ENCODE measurements around the gene SPATA12.

Gene SPATA12

GRCh38 chr3:57060089-57060821 lies at the start of gene SPATA12:
Gene SPATA12, plus strand, starts transcription at chr3:57060664. Its CDS starts 13,031 bp downstream, at chr3:57073695.
- DNase-seq (ENCODE audit: low spot score): peak; percentile 98

- DNase-seq (ENCODE audit: low spot score): no peak
Observed at GRCh38 chr3:57011022-57011421, 49.4 kb upstream of the SPATA12 start.

GRCh38 chr3:57012847-57013246 lies 47.6 kb upstream of the SPATA12 start:
- no peak for DNase-seq (ENCODE audit: low spot score)

GRCh38 chr3:57015350-57015729 lies 45.1 kb upstream of the SPATA12 start:
- no peak for DNase-seq (ENCODE audit: low spot score)

GRCh38 chr3:57015912-57016311 lies 44.6 kb upstream of the SPATA12 start:
- DNase-seq (ENCODE audit: low spot score): no peak

GRCh38 chr3:57017459-57017845 lies 43.0 kb upstream of the SPATA12 start:
- DNase-seq (ENCODE audit: low spot score): peak; percentile 65

- no peak for DNase-seq (ENCODE audit: low spot score)
Observed at GRCh38 chr3:57018246-57018645, 42.2 kb upstream of the SPATA12 start.

- no peak for DNase-seq (ENCODE audit: low spot score)
Observed at GRCh38 chr3:57019057-57019456, 41.4 kb upstream of the SPATA12 start.

GRCh38 chr3:57025237-57025636 lies 35.2 kb upstream of the SPATA12 start:
- no peak for DNase-seq (ENCODE audit: low spot score)

GRCh38 chr3:57026944-57027343 lies 33.5 kb upstream of the SPATA12 start:
- peak; percentile 41 for DNase-seq (ENCODE audit: low spot score)

GRCh38 chr3:57029383-57029782 lies 31.1 kb upstream of the SPATA12 start:
- no peak for DNase-seq (ENCODE audit: low spot score)

- DNase-seq (ENCODE audit: low spot score): peak; percentile 85
Observed at GRCh38 chr3:57029924-57030323, 30.5 kb upstream of the SPATA12 start.

GRCh38 chr3:57030721-57031120 lies 29.7 kb upstream of the SPATA12 start:
- DNase-seq (ENCODE audit: low spot score): no peak

GRCh38 chr3:57031631-57032541 lies 28.6 kb upstream of the SPATA12 start:
- no peak for DNase-seq (ENCODE audit: low spot score)

- no peak for DNase-seq (ENCODE audit: low spot score)
Observed at GRCh38 chr3:57036952-57037351, 23.5 kb upstream of the SPATA12 start.

- no peak for DNase-seq (ENCODE audit: low spot score)
Observed at GRCh38 chr3:57038466-57039164, 21.8 kb upstream of the SPATA12 start.

- DNase-seq (ENCODE audit: low spot score): no peak
Observed at GRCh38 chr3:57041674-57042073, 18.8 kb upstream of the SPATA12 start.

GRCh38 chr3:57043518-57043917 lies 16.9 kb upstream of the SPATA12 start:
- peak; percentile 89 for DNase-seq (ENCODE audit: low spot score)

- DNase-seq (ENCODE audit: low spot score): no peak
Observed at GRCh38 chr3:57046101-57046765, 14.2 kb upstream of the SPATA12 start.

GRCh38 chr3:57048052-57048671 lies 12.3 kb upstream of the SPATA12 start:
- no peak for DNase-seq (ENCODE audit: low spot score)

- DNase-seq (ENCODE audit: low spot score): no peak
Observed at GRCh38 chr3:57048728-57049127, 11.7 kb upstream of the SPATA12 start.

GRCh38 chr3:57052662-57053061 lies 7.8 kb upstream of the SPATA12 start:
- DNase-seq (ENCODE audit: low spot score): no peak

Measured in kidney tubule cell (primary cell).